GM20431 (cell line): ENCODE measurements around the gene MED13.
"Not testable (repeated sequence)": the region's sequence is repeated elsewhere in the genome, so short reads cannot be mapped to it uniquely, and the experiment has no call there.

Source experiments
- in situ Hi-C: fragments of 300-500 bp; cut with MseI, MboI; formaldehyde crosslinking; loops from one replicate; pipeline ENCODE4 v1.15.0; 2020; ENCODE audit warnings: low sequenced_read_pairs; ENCODE audit not compliant: unreplicated experiment

Gene MED13

DNA sequence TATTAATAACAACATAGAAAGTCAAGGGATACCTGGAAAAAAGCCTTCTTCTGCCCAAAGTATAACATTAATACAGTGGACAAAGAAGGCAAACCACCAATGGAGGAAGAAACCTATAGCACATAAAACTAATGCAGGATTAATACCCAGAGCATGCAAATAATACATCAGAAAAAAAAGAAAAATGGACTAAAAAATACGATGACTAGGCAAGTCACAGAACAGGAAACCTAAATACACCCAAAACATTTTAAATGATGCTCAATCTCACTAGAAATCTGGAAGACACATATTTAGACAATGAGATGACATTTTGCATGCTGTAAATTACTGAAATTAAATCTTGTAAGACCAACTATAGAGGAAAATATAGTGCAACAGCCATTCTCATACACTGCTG is 55.9 kb downstream of the MED13 start:
- in situ Hi-C loops: no loop called here

DNA sequence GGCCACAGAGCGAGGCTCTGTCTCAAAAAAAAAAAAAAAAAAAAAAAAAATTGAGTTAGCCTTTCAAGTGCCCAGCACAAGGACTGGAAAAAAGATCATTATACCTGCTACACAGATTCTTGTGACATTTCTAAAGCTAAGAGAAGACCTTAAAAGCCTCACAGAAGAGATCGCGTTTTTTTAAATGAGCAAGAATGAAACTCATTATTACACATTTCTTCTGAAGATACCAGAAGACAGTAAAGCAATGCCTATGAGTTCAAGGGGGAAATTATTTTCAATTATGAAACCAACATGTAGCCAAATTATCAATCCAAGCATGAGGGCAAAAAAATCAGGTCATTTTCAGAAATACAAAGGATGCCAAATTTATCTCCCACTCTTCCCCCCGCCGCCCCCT is 56.8 kb downstream of the MED13 start:
- in situ Hi-C loops: no loop called here

- in situ Hi-C loops: no loop called here
Observed at GRCh38 chr17:62004388-62004787, 60.7 kb downstream of the MED13 start.

DNA sequence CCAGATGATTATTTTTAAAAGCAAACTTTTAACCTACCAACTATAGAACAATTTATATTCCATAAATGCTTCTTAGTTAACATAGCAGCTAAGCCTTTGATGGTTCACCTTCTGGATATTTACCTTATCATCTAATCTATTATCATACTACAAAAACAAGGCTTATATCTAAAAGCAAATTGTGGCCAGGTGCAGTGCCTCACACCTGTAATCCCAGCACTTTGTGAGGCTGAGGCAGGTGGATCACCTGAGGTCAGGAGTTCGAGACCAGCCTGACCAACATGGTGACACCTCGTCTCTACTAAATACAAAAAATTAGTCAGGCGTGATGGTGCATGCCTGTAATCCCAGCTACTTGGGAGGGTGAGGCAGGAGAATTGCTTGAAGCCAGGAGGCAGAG is 61.9 kb downstream of the MED13 start:
- in situ Hi-C loops: not testable (repeated sequence)

DNA sequence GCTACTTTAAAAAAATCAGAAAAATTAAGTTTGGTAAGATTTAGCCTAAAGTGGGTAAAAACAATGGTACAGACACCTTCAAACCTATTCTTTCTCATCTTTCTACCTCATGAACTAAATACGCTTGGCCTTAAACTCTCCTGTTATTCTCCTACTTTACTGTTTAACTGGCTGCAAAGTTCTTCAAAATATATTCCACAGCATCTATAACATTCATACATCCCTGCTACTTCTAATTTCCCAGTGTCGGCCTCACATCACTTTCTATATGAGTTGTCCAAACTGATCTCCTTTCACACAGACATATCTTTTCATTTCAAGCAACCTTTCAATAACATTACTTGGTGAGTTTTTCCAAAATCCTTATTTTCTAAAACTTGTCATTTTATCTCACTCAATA is 64.0 kb downstream of the MED13 start:
- in situ Hi-C loops: no loop called here

DNA sequence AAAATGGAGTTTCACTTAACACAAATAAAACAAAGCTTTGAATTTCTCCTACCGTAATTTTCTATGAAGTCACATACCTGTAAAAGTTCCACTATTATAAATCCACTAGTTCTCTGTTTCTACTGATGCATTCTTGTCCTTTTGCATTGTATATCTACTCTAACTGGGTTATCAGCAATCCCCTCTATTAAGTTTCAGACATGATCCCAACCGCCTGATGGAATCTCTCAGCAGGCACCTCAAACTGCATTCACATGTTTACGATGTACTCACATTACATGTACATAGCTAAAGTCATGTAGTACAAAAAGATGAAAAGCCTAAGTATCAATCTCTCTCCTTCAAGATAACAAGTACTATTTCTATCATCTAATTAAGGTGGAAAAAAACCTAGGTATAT is 64.9 kb downstream of the MED13 start:
- in situ Hi-C loops: no loop called here

- in situ Hi-C loops: not testable (repeated sequence)
Observed at GRCh38 chr17:61998534-61998933, 66.5 kb downstream of the MED13 start.

- in situ Hi-C loops: no loop called here
Observed at GRCh38 chr17:61997664-61998063, 67.4 kb downstream of the MED13 start.

DNA sequence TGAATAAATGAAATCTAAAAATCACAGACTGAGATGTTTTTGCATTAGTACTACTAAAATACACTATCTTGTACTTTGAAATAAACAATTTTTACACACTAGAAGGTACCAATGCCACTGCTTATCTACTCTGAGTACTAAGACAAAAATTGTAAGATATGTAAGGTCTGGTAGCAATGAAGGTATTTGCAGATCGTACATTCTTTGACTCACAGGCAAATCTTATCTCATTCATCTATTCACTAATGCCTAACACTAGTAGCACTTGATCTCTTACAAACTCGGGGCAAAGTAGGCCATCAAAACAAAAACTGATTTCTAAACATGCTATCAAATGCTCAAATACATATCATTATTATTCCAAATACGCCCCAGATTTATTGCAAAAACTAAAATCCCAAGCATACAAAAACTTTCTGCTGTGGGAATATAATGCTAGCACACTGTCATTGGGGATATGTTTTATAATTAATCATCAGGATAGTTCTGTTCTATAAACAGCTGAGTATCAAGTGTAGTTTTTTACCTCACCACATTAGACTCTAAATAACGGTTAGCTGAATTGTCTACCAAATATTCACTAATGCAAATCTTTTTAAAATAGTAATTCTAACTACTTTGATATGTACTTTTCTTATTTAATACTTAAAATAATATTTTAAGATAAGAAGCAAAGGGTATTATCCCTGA is 68.0 kb downstream of the MED13 start:
- in situ Hi-C loops: no loop called here

DNA sequence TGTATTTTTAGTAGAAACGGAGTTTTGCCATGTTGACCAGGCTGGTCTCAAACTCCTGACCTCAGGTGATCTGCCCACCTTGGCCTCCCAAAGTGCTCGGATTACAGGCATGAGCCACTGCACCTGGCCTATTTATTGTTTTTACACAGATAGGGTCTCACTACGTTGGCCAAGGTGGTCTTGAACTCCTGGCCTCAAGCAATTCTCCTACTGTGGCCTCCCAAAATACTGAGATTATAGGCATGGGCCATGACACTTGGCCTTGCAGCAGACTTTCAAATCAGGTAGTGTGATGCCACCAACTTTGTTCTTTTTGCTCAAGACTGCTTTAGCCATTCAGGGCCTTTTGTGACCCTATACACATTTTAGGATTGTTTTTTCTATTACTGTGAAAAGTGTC is 75.6 kb downstream of the MED13 start:
- in situ Hi-C loops: no loop called here

GRCh38 chr17:61986898-61987297 is 78.2 kb downstream of the MED13 start:
- in situ Hi-C loops: no loop called here

DNA sequence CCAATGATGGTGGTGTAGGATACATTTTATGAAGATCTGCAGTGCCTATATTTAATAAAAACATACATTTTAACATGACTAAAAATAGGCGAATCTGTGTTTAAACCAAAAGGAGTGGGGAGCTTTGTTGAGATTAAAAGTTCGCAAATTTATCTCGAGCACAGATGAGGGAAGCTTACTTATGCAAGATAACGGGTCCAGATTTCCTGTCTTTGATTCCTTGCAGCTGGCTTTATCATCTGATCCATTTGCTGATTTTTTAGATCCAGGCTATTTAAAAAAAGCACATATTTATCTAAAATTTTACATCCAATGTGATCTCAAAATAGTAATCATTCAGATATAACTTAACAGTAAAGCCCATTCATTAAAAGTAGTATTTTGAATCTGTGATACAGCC is 80.3 kb downstream of the MED13 start:
- in situ Hi-C loops: no loop called here

DNA sequence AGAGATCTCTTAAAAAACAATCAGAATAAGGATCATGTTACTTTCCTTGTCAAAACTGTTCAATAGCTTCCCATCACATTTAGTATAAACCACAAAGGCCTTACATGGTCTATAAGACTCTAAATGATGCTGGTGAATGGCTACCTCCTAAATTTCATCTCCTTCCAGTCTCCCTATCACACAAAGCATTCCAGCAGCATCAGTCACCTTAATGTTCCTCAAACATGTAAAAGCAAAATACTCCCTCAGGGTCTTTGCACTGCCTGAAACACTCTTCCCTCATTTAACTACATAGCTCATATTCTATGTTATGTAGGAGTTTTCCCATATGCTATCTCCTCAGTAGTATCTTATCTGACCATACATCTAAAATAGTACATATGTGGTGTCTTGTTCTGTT is 83.8 kb downstream of the MED13 start:
- in situ Hi-C loops: no loop called here

DNA sequence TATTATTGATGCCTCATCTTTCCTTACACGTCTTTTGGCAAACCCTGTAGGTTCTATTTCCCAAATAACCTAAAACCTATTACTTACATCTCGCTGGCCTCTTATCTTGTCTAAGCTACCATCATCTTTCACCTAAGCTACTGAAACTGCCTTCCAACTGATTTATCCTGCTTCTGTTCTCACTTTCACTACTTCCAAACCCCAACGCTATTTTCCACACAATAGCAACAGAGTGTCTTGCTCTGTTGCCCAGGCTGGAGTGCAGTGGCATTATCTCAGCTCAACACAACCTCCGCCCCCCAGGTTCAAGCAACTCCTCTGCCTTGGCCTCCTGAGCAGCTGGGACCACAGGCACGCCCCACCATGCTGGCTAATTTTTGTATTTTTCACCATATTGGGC is 84.5 kb downstream of the MED13 start:
- in situ Hi-C loops: no loop called here

DNA sequence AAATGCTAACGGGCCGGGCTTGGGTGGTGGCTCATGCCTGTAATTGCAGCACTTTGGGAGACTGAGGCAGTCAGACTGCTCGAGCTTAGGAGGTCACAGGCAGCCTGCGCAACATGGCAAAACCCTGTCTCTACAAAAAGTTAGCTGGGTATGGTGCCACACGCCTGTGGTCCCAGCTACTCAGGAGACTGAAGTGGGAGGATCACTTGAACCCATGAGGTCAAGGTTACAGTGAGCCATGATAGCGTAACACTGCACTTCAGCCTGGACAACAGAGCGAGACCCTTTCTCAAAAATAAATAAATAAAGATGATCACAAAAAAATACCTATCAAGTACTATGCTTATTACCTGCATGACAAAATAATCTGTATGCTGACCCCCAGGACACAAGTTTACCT is 91.0 kb downstream of the MED13 start:
- in situ Hi-C loops: no loop called here

GRCh38 chr17:61972311-61972710 is 92.8 kb downstream of the MED13 start:
- in situ Hi-C loops: no loop called here

GRCh38 chr17:61970030-61970429 is 95.0 kb downstream of the MED13 start:
- in situ Hi-C loops: no loop called here

- in situ Hi-C loops: no loop called here
Observed at GRCh38 chr17:61968757-61969156, 96.3 kb downstream of the MED13 start.

- in situ Hi-C loops: no loop called here
Observed at GRCh38 chr17:61967729-61968128, 97.3 kb downstream of the MED13 start.

- in situ Hi-C loops: no loop called here
Observed at GRCh38 chr17:61966191-61966590, 98.9 kb downstream of the MED13 start.

DNA sequence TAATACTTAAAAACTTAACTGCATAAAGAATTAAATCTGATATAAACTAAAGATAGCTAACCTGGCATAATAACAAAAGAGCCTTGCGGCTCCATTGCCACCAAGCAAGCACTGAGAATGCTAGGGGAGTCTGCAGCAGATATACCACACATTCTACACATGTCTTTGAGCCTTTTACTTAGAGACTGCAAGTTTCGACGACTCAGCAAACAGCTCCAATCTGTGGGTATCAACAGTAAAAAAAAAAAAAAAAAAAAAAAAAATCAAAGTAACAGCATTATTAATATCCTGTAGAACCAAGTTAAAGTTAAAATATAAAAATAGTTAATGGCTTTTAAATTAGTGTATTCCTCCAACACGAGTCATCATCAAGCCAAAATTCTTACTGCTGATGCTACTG is 109.5 kb downstream of the MED13 start:
- in situ Hi-C loops: no loop called here

GRCh38 chr17:61947367-61948078 is 117.6 kb downstream of the MED13 start:
- in situ Hi-C loops: no loop called here
